Keratinocyte (primary cell): ENCODE results near the gene PEX1. TPM values are rescaled to one million over a fixed set of nuclear protein-coding genes. Genes with fewer than 3 reads are reported as not detected.

Source experiments
- DNase-seq: peaks from one replicate; pipeline ENCODE4 v3.0.0-alpha.2; 2011; ENCODE audit warnings: low read depth, missing footprints, low spot score
- FAIRE-seq: peaks from 2 replicates; lab custom pipeline; 2011; peaks lifted over from hg19 to GRCh38; lab: Jason Lieb, UNC
- H2AFZ ChIP-seq: 2 replicates; pipeline ENCODE4 v1.6.0; 2012; ENCODE audit warnings: low read length, control low read depth, inconsistent platforms; ENCODE audit not compliant: control insufficient read depth
- H3K27ac ChIP-seq: 2 replicates; pipeline ENCODE4 v1.5.1; 2011; ENCODE audit warnings: low read length; ENCODE audit not compliant: control insufficient read depth, insufficient read depth
- H3K27me3 ChIP-seq: 3 replicates; pipeline ENCODE4 v1.6.0; 2011; ENCODE audit warnings: low read length; ENCODE audit not compliant: control insufficient read depth, insufficient read depth; ENCODE audit errors: extremely low read depth
- H3K36me3 ChIP-seq, 2 experiments: 2 replicates in 1 of 2; 3 replicates in 1 of 2; pipeline ENCODE4 v1.5.1; 2011; ENCODE audit warnings: low read length in 2 of 2, mild to moderate bottlenecking in 1 of 2; ENCODE audit not compliant: control insufficient read depth in 2 of 2, insufficient read depth in 2 of 2; ENCODE audit errors: extremely low read depth in 1 of 2
- H3K4me1 ChIP-seq: 3 replicates; pipeline ENCODE4 v1.5.1; 2011; ENCODE audit warnings: low read length; ENCODE audit not compliant: control insufficient read depth, insufficient read depth; ENCODE audit errors: extremely low read depth
- H3K4me2 ChIP-seq: 3 replicates; pipeline ENCODE4 v1.6.0; 2011; ENCODE audit warnings: low read depth, low read length; ENCODE audit not compliant: control insufficient read depth, insufficient read depth; ENCODE audit errors: extremely low read depth
- H3K4me3 ChIP-seq, 3 experiments: fragments of 200-600 bp in 1 of 3; sonication (generic) in 1 of 3; 2 replicates in 2 of 3; 3 replicates in 1 of 3; pipeline ENCODE4 v1.5.1; 2011 to 2016; ENCODE audit warnings: low read length in 3 of 3, mild to moderate bottlenecking in 3 of 3, control low read depth in 2 of 3, inconsistent platforms in 1 of 3, low read depth in 1 of 3, mixed read lengths in 1 of 3, mixed run types in 1 of 3, moderate library complexity in 1 of 3; ENCODE audit not compliant: control insufficient read depth in 2 of 3, insufficient read depth in 2 of 3; ENCODE audit errors: extremely low read depth in 1 of 3
- H3K79me2 ChIP-seq: 2 replicates; pipeline ENCODE4 v1.6.0; 2012; ENCODE audit warnings: low read length; ENCODE audit not compliant: control insufficient read depth, insufficient read depth
- H3K9ac ChIP-seq: 3 replicates; pipeline ENCODE4 v1.6.0; 2011; ENCODE audit warnings: low read length; ENCODE audit not compliant: control insufficient read depth, insufficient read depth; ENCODE audit errors: extremely low read depth
- H3K9me1 ChIP-seq: 3 replicates; pipeline ENCODE4 v1.6.0; 2011; ENCODE audit warnings: low read length; ENCODE audit not compliant: control insufficient read depth, insufficient read depth; ENCODE audit errors: extremely low read depth
- H3K9me3 ChIP-seq: 2 replicates; pipeline ENCODE4 v1.5.1; 2012; ENCODE audit warnings: low read depth, low read length; ENCODE audit not compliant: control insufficient read depth
- H4K20me1 ChIP-seq: 3 replicates; pipeline ENCODE4 v1.6.0; 2011; ENCODE audit warnings: low read length; ENCODE audit not compliant: control insufficient read depth, insufficient read depth; ENCODE audit errors: extremely low read depth
- CTCF ChIP-seq, 3 experiments: IDR thresholded peaks in 1 of 3; conservative IDR thresholded peaks in 1 of 3; optimal IDR thresholded peaks in 1 of 3; 2 replicates in 2 of 3; 3 replicates in 1 of 3; pipeline versions ENCODE3 to v1.5.1; 2011; ENCODE audit warnings: low read length in 3 of 3, mild to moderate bottlenecking in 3 of 3, moderate library complexity in 2 of 3, control low read depth in 1 of 3, inconsistent platforms in 1 of 3; ENCODE audit not compliant: insufficient read depth in 2 of 3; ENCODE audit errors: extremely low read depth in 1 of 3
- EZH2 ChIP-seq: IDR thresholded peaks from one replicate; pipeline ENCODE4 v1.6.1; 2012; ENCODE audit warnings: inconsistent platforms, mild to moderate bottlenecking, low read length, moderate library complexity
- dilution Hi-C: fragments of 300-500 bp; cut with MboI; formaldehyde crosslinking; loops from one replicate; pipeline ENCODE4 v1.7.0; 2020; ENCODE audit warnings: low sequenced_read_pairs; ENCODE audit not compliant: extremely low pct_ligation_motif_present
- polyA plus RNA-seq, 5 experiments: library from polyadenylated mRNA; depleted of rRNA in 3 of 5; stranded (reverse) in 3 of 5; stranded (forward) in 1 of 5; unstranded in 1 of 5; fragments of >200 nt; gene quantifications; 1 replicate in 1 of 5; 2 replicates in 3 of 5; 3 replicates in 1 of 5; pipeline versions ENCODE4 v1.2.1 to v1.2.3, GENCODE V29; 2011 to 2012; ENCODE audit warnings: missing spikeins in 2 of 5, low read depth in 1 of 5, low replicate concordance in 1 of 5

Gene PEX1
- polyA plus RNA-seq, 1 donor (not counting 4 experiments of a cell fraction or from before 2014, with no cell fraction given), result 17.4 TPM

GRCh38 chr7:92448205-92448747, 80.0 kb downstream of the PEX1 start:
- no peaks in the 10 kb centered on the region for H4K20me1 ChIP-seq
- H3K27me3 ChIP-seq, result no peaks in the 10 kb centered on the region
- no peaks in the 10 kb centered on the region for H3K79me2 ChIP-seq
- peak overlapping the region; percentile 89 for H3K9ac ChIP-seq
- peak overlapping the region; percentile 74 for H3K4me2 ChIP-seq
- TF ChIP-seq EZH2 (no peak), CTCF (optimal IDR thresholded peaks at IDR 0.05 in 1 of 3, IDR thresholded peaks at IDR 0.05 in 1 of 3, conservative IDR thresholded peaks at IDR 0.05 in 1 of 3; ENCODE audit: extremely low read depth in 1 of 3, insufficient read depth in 2 of 3, low read length in 3 of 3) (peak; percentile 11 to 35 (median 31))
- H3K9me3 ChIP-seq, result no peaks in the 10 kb centered on the region
- peak overlapping the region; percentile 73 to 92 (median 87) for H3K4me3 ChIP-seq
- DNase-seq (no peak), FAIRE-seq (peak; percentile 41)
- H3K27ac ChIP-seq, result peak overlapping the region; percentile 80
- dilution Hi-C loops, result no loop called here
- peaks cover 6 to 13% of the 10 kb centered on the region in 2 experiments for H3K36me3 ChIP-seq
- H3K9me1 ChIP-seq, result no peaks in the 10 kb centered on the region
- H3K4me1 ChIP-seq, result peaks cover 6% of the 10 kb centered on the region
- H2AFZ ChIP-seq, result peak overlapping the region; percentile 89

GRCh38 chr7:92447345-92448204, 80.7 kb downstream of the PEX1 start, which contains the start of gene GATAD1:
GATAD1 (plus strand) TSS chr7:92447482; CDS start chr7:92447730, 248 bp downstream.
- Histone ChIP-seq H3K79me2 (no peaks in the 10 kb centered on the region), H3K4me2 (peak within 1 kb of the TSS; percentile 74), H3K9me3 (no peaks in the 10 kb centered on the region), H3K27me3 (no peaks in the 10 kb centered on the region), H3K9me1 (no peaks in the 10 kb centered on the region), H3K27ac (peak within 1 kb of the TSS; percentile 80), H3K36me3 (peaks cover 5 to 13% of the 10 kb centered on the region in 2 experiments), H3K4me3 (peak within 1 kb of the TSS; percentile 73 to 92 (median 87)), H3K9ac (peak within 1 kb of the TSS; percentile 89), H4K20me1 (no peaks in the 10 kb centered on the region), H3K4me1 (peaks cover 6% of the 10 kb centered on the region), H2AFZ (peak within 1 kb of the TSS; percentile 91)
- no peak for FAIRE-seq
- DNase-seq, result no peak
- TF ChIP-seq EZH2 (no peak), CTCF (optimal IDR thresholded peaks at IDR 0.05 in 1 of 3, IDR thresholded peaks at IDR 0.05 in 1 of 3, conservative IDR thresholded peaks at IDR 0.05 in 1 of 3; ENCODE audit: extremely low read depth in 1 of 3, insufficient read depth in 2 of 3, low read length in 3 of 3) (peak in 2 of 3 experiments; percentile 83 to 87)
- dilution Hi-C loops, result no loop called here
